Left lobe of liver (tissue), 2 donors: ENCODE results near the gene AAK1. TPM values are rescaled to one million over a fixed set of nuclear protein-coding genes. Genes with fewer than 3 reads are reported as not detected.
"Not testable (repeated sequence)": the region's sequence is repeated elsewhere in the genome, so short reads cannot be mapped to it uniquely, and the experiment has no call there.

Experiments
- ATAC-seq: fragments of 200-7000 bp; cut with Tn5 transposase; one replicate; pipeline ENCODE4 v1.9.1; 2020; ENCODE audit warnings: mild to moderate bottlenecking, moderate library complexity
- DNase-seq: peaks from one replicate; pipeline ENCODE4 v3.0.0-alpha.2; 2020; ENCODE audit warnings: low spot score
- total RNA-seq: library from RNA; stranded (reverse); gene quantifications from one replicate; pipeline ENCODE4 v1.2.1, GENCODE V29; 2021
- donor health status: DM: no; HTN: no; CAD: no; lungs with moderate emphysema.
- donor health status: DM: no; HTN: yes; CAD: no.

Gene AAK1
- total RNA-seq, 1 donor from 2014 or later: 16.2 TPM

DNA sequence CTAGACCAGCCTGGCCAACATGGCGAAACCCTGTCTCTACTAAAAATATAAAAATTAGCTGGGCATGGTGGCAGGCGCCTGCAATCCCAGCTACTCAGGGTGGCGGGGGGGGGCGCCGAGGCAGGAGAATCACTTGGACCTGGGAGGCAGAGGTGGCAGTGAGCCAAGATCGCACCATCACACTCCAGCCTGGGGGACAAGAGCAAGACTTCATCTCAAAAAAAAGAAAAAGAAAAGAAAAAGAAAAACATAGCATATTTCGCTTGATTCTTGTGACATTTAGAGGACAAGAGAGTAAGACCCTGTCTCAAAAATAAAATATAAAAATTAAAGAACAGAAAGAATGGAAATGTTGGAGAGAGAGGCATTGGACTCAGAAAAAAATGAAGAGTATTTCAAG is 224.4 kb downstream of the AAK1 start:
- not testable (repeated sequence) for ATAC-seq, DNase-seq

DNA sequence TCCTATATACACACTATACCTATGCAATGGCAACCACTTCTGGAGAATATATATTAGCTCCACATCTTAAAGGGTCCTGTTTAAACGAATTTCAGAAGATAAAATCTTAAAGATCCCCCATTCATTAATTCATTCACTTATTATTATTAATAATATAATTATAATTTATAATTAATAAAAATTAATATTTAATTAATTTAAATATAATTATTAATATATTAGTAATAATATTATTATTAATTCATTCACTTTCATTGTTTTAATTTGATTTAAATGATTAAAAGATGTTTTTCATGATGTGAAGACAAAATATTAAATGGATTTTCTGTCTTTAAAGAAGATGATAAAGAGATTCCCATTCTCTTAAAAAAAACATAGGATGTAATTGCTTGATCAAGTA is 227.4 kb downstream of the AAK1 start:
- DNase-seq (no peak), ATAC-seq (no peak)

Other genes with a start within 250 kb of the AAK1 start
- gene NFU1, start 206.3 kb downstream of the AAK1 start, total RNA-seq: 12.0 TPM
- gene ANXA4, start 98.4 kb upstream of the AAK1 start, total RNA-seq: 102 TPM
- gene GMCL1, start 185.9 kb upstream of the AAK1 start, total RNA-seq: 5.4 TPM